Liver (tissue), 9 donors: ENCODE data around the gene NAA40. TPM values are rescaled to one million over a fixed set of nuclear protein-coding genes. Genes with fewer than 3 reads are reported as not detected.

Source experiments
- DNase-seq: peaks from one replicate; pipeline ENCODE4 v3.0.0-alpha.2; 2017; ENCODE audit warnings: low spot score
- H3K27ac ChIP-seq, 2 donors: one replicate each; pipeline ENCODE4 v1.7.0; 2013; ENCODE audit warnings: inconsistent platforms in 2 of 2, low read length in 2 of 2, control low read depth in 1 of 2, low read depth in 1 of 2, mild to moderate bottlenecking in 1 of 2
- H3K27me3 ChIP-seq, 4 donors: one replicate each; pipeline versions ENCODE4 v1.6.1 to v1.7.0; 2013; ENCODE audit warnings: low read length in 3 of 4, inconsistent platforms in 1 of 4, mild to moderate bottlenecking in 1 of 4, moderate library complexity in 1 of 4; ENCODE audit not compliant: control insufficient read depth in 4 of 4, insufficient read depth in 4 of 4
- H3K36me3 ChIP-seq, 4 donors: one replicate each; pipeline versions ENCODE4 v1.6.1 to v1.7.0; 2013; ENCODE audit warnings: low read length in 3 of 4, mild to moderate bottlenecking in 3 of 4, low read depth in 1 of 4, moderate library complexity in 1 of 4; ENCODE audit not compliant: control insufficient read depth in 4 of 4, insufficient read depth in 3 of 4
- H3K4me1 ChIP-seq, 4 donors: one replicate each; pipeline versions ENCODE4 v1.6.1 to v1.7.0; 2013; ENCODE audit warnings: low read length in 3 of 4, mild to moderate bottlenecking in 3 of 4, moderate library complexity in 1 of 4; ENCODE audit not compliant: control insufficient read depth in 4 of 4, insufficient read depth in 4 of 4
- H3K4me3 ChIP-seq, 3 donors: one replicate each; pipeline versions ENCODE4 v1.6.1 to v1.7.0; 2013; ENCODE audit warnings: low read length in 3 of 3, control low read depth in 1 of 3, low read depth in 1 of 3, mild to moderate bottlenecking in 1 of 3
- H3K9ac ChIP-seq, 2 donors: one replicate each; pipeline ENCODE4 v1.7.0; 2013; ENCODE audit warnings: low read length in 2 of 2, mild to moderate bottlenecking in 2 of 2, moderate library complexity in 2 of 2, control low read depth in 1 of 2, low read depth in 1 of 2
- H3K9me3 ChIP-seq, 4 donors: one replicate each; pipeline versions ENCODE4 v1.6.1 to v1.7.0; 2013; ENCODE audit warnings: low read length in 3 of 4; ENCODE audit not compliant: control insufficient read depth in 4 of 4
- CTCF ChIP-seq: fragments of 150-350 bp; IDR thresholded peaks from 2 replicates; pipeline ENCODE4 v1.5.1; 2017; ENCODE audit warnings: improper control_type of control experiment, low read depth, low read length; ENCODE audit not compliant: missing input control
- EGR1 ChIP-seq, 2 donors: IDR thresholded peaks; 2 replicates each; pipeline ENCODE4 v1.6.1; 2016 to 2018; ENCODE audit warnings: antibody characterized with exemption in 2 of 2, low read depth in 2 of 2
- FOXA1 ChIP-seq: IDR thresholded peaks from 2 replicates; pipeline ENCODE4 v1.6.1; 2016; ENCODE audit warnings: antibody characterized with exemption
- GABPA ChIP-seq, 2 donors: IDR thresholded peaks in 1 of 2; conservative IDR thresholded peaks in 1 of 2; 2 replicates each; pipeline ENCODE4 v1.6.1; 2016; ENCODE audit warnings: antibody characterized with exemption in 2 of 2, mild to moderate bottlenecking in 1 of 2, moderate library complexity in 1 of 2
- HNF4A ChIP-seq, 2 donors: conservative IDR thresholded peaks; 2 replicates each; pipeline ENCODE4 v1.6.1; 2016; ENCODE audit warnings: antibody characterized with exemption in 2 of 2, mild to moderate bottlenecking in 2 of 2
- HNF4G ChIP-seq: IDR thresholded peaks from 2 replicates; pipeline ENCODE4 v1.6.1; 2016; ENCODE audit warnings: antibody characterized with exemption
- JUND ChIP-seq, 2 donors: IDR thresholded peaks; 2 replicates each; pipeline ENCODE4 v1.6.1; 2016; ENCODE audit warnings: antibody characterized with exemption in 2 of 2
- REST ChIP-seq: IDR thresholded peaks from 2 replicates; pipeline ENCODE4 v1.6.1; 2016; ENCODE audit warnings: antibody characterized with exemption, mild to moderate bottlenecking
- RXRA ChIP-seq, 2 donors: IDR thresholded peaks; 2 replicates each; pipeline ENCODE4 v1.6.1; 2017 to 2018; ENCODE audit warnings: antibody characterized with exemption in 2 of 2, mild to moderate bottlenecking in 1 of 2
- SP1 ChIP-seq: IDR thresholded peaks from 2 replicates; pipeline ENCODE4 v1.6.1; 2018; ENCODE audit warnings: antibody characterized with exemption, mild to moderate bottlenecking
- TAF1 ChIP-seq: conservative IDR thresholded peaks from 2 replicates; pipeline ENCODE4 v1.6.1; 2016; ENCODE audit warnings: antibody characterized with exemption, mild to moderate bottlenecking
- YY1 ChIP-seq: IDR thresholded peaks from 2 replicates; pipeline ENCODE4 v1.6.1; 2016; ENCODE audit warnings: antibody characterized with exemption, mild to moderate bottlenecking
- WGBS: extraction: QIAGEN DNeasy Blood & Tissue Kit; methylation state at CpG from one replicate; pipeline ENCODE4 v1.1.7; 2013; 5-methylcytosine and 5-hydroxymethylcytosine counted together
- polyA plus RNA-seq, 2 donors: library from polyadenylated mRNA; stranded (reverse) in 1 of 2; unstranded in 1 of 2; fragments of 200-250 nt in 1 of 2; fragments of >200 nt in 1 of 2; fragmentation: Nextera tagmentation in 1 of 2; extraction: Ambion mirVana in 1 of 2; gene quantifications; one replicate each; pipeline versions ENCODE4 v1.2.1 to v1.2.3, GENCODE V29; 2013 to 2015
- total RNA-seq, 2 donors: library from RNA; depleted of rRNA; stranded (reverse); fragments of >200 nt; gene quantifications; one replicate each; pipeline ENCODE4 v1.2.3, GENCODE V29; 2014
- TF ChIP-seq, protein P1 (sequence below): IDR thresholded peaks from 2 replicates; pipeline ENCODE4 v1.6.1; 2016; ENCODE audit warnings: antibody characterized with exemption
- TF ChIP-seq, protein P2 (sequence below): IDR thresholded peaks from 2 replicates; pipeline ENCODE4 v1.6.1; 2016; ENCODE audit warnings: antibody characterized with exemption
- TF ChIP-seq, protein P3 (sequence below): IDR thresholded peaks from 2 replicates; pipeline ENCODE4 v1.6.1; 2016; ENCODE audit warnings: antibody characterized with exemption
- donor health status: healthy.
- donor health status: healthy.
- donor health status: healthy.
- donor health status: healthy.
- donor health status: healthy.

The NAA40 gene
- total and polyA plus RNA-seq, 4 donors, result 3.0 to 7.3 (median 4.7) TPM

GRCh38 chr11:63952570-63952969 lies 13.8 kb downstream of the NAA40 start:
- Histone ChIP-seq H3K27ac (no peak overlapping the region), H3K4me1 (peaks cover 0 to 2% (median 0%) of the 10 kb centered on the region in 4 donors), H3K4me3 (no peak overlapping the region), H3K9ac (no peak overlapping the region), H3K9me3 (no peaks in the 10 kb centered on the region), H3K36me3 (peaks cover 5 to 19% (median 9%) of the 10 kb centered on the region in 4 donors), H3K27me3 (no peaks in the 10 kb centered on the region)
- TF ChIP-seq JUND (IDR thresholded peaks at IDR 0.05) (no peak), SP1 (no peak), YY1 (no peak), HNF4A (conservative IDR thresholded peaks at IDR 0.05) (no peak)
- TF ChIP-seq, protein P1, sequence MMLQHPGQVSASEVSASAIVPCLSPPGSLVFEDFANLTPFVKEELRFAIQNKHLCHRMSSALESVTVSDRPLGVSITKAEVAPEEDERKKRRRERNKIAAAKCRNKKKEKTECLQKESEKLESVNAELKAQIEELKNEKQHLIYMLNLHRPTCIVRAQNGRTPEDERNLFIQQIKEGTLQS, result no peak
- DNase-seq, result no peak
- WGBS, result 98% methylated on average over 4 of the region's 4 CpGs

GRCh38 chr11:63958008-63958407 lies 19.2 kb downstream of the NAA40 start:
- no peak overlapping the region for H3K27ac ChIP-seq
- H3K4me3 ChIP-seq, result no peak overlapping the region
- no peaks in the 10 kb centered on the region for H3K9me3 ChIP-seq
- 87% methylated on average over 5 of the region's 5 CpGs for WGBS
- H3K9ac ChIP-seq, result no peak overlapping the region
- TF ChIP-seq YY1 (no peak), RXRA (IDR thresholded peaks at IDR 0.05) (no peak), EGR1 (IDR thresholded peaks at IDR 0.05; ENCODE audit: low read depth in 2 of 2) (no peak)
- TF ChIP-seq, protein P2, sequence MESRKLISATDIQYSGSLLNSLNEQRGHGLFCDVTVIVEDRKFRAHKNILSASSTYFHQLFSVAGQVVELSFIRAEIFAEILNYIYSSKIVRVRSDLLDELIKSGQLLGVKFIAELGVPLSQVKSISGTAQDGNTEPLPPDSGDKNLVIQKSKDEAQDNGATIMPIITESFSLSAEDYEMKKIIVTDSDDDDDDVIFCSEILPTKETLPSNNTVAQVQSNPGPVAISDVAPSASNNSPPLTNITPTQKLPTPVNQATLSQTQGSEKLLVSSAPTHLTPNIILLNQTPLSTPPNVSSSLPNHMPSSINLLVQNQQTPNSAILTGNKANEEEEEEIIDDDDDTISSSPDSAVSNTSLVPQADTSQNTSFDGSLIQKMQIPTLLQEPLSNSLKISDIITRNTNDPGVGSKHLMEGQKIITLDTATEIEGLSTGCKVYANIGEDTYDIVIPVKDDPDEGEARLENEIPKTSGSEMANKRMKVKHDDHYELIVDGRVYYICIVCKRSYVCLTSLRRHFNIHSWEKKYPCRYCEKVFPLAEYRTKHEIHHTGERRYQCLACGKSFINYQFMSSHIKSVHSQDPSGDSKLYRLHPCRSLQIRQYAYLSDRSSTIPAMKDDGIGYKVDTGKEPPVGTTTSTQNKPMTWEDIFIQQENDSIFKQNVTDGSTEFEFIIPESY, result no peak
- H3K36me3 ChIP-seq, result peaks cover 5 to 14% (median 9%) of the 10 kb centered on the region in 4 donors
- DNase-seq, result no peak
- no peaks in the 10 kb centered on the region for H3K27me3 ChIP-seq
- no peaks in the 10 kb centered on the region for H3K4me1 ChIP-seq

DNA sequence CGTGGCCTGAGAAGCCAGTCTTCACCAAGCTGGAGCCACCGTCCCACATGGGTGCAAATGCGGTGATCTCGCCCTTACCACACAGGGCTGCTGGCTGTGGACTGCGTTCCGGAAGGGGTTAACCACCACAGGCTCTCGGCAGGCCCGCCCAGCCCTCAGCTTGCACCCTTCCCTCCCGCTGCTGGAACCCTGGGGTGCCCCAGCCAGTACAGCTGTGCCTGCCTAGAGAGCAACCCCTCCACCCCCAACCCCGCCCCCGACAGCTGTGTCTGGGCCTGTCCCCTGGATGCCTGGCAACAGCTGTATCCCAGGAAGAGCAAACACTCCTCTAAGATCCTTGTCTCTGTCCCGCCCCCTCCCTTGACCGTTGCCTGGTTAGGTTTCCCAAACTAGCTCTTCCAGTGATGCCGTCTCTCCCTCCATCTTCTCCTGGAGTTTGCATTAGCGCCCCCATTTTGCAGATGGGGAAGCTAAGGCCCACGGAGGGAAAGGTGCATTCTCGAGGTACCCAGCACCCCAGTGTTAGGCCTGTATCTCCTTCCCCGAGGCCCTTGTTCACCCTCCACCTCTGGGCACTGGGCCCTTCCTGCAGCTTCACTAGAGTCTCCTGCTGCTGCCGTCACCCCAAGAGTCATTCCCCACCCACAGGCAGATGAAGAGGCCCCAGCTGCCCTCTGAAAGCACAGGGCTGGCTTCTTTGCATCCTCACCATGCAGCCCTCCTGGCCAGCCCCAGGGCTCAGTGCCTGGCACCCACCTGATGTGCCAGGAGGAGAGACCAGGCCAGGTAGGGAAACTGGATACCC lies 23.0 kb downstream of the NAA40 start:
- no peaks in the 10 kb centered on the region for H3K27me3 ChIP-seq
- no peaks in the 10 kb centered on the region for H3K9me3 ChIP-seq
- H3K27ac ChIP-seq, result no peak overlapping the region
- no peak for DNase-seq
- H3K9ac ChIP-seq, result no peak overlapping the region
- no peak overlapping the region for H3K4me3 ChIP-seq
- TF ChIP-seq EGR1 (IDR thresholded peaks at IDR 0.05; ENCODE audit: low read depth in 2 of 2) (no peak), YY1 (no peak), TAF1 (no peak), CTCF (no peak), SP1 (no peak), REST (no peak), GABPA (IDR thresholded peaks at IDR 0.05 in 1 of 2, conservative IDR thresholded peaks at IDR 0.05 in 1 of 2) (no peak), HNF4G (no peak), FOXA1 (no peak)
- TF ChIP-seq, protein P2, result no peak
- TF ChIP-seq, protein P1, result no peak
- TF ChIP-seq, protein P3, sequence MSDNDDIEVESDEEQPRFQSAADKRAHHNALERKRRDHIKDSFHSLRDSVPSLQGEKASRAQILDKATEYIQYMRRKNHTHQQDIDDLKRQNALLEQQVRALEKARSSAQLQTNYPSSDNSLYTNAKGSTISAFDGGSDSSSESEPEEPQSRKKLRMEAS, result no peak
- 49% methylated on average over 19 of the region's 19 CpGs for WGBS
- H3K36me3 ChIP-seq, result peaks cover 0 to 3% (median 0%) of the 10 kb centered on the region in 4 donors
- H3K4me1 ChIP-seq, result no peaks in the 10 kb centered on the region
